H1 (cell line): ENCODE measurements around the gene DCAF4L1. TPM values are rescaled to one million over a fixed set of nuclear protein-coding genes. Genes with fewer than 3 reads are reported as not detected.

Source experiments
- CREB1 ChIP-seq: IDR thresholded peaks from 2 replicates; pipeline ENCODE4 v1.6.1; 2012; ENCODE audit warnings: inconsistent platforms
- EP300 ChIP-seq, 2 experiments: IDR thresholded peaks; 1 replicate in 1 of 2; 2 replicates in 1 of 2; pipeline ENCODE4 v1.6.1; 2011 to 2012; ENCODE audit warnings: low read depth in 2 of 2, low read length in 2 of 2, mild to moderate bottlenecking in 2 of 2, borderline replicate concordance in 1 of 2, inconsistent platforms in 1 of 2, moderate library complexity in 1 of 2
- HDAC2 ChIP-seq, 2 experiments: fragments of 300-600 bp in 1 of 2; sonication (generic) in 1 of 2; IDR thresholded peaks; 2 replicates each; pipeline ENCODE4 v1.6.1; 2011 to 2012; ENCODE audit warnings: low read depth in 2 of 2, low read length in 2 of 2, mild to moderate bottlenecking in 2 of 2, moderate library complexity in 2 of 2, borderline replicate concordance in 1 of 2, inconsistent platforms in 1 of 2
- NANOG ChIP-seq: IDR thresholded peaks from 2 replicates; pipeline ENCODE4 v1.6.1; 2011; ENCODE audit warnings: low read length, low read depth, mild to moderate bottlenecking, inconsistent platforms; ENCODE audit not compliant: insufficient read depth, poor library complexity, severe bottlenecking
- SIN3A ChIP-seq, 2 experiments: IDR thresholded peaks in 1 of 2; conservative IDR thresholded peaks in 1 of 2; 2 replicates each; pipeline ENCODE4 v1.6.1; 2011 to 2012; ENCODE audit warnings: low read length in 2 of 2, improper control_type of control experiment in 1 of 2, low read depth in 1 of 2, mild to moderate bottlenecking in 1 of 2
- polyA plus RNA-seq, 7 experiments: library from polyadenylated mRNA; depleted of rRNA in 3 of 7; stranded (reverse) in 5 of 7; unstranded in 2 of 7; fragments of >200 nt in 5 of 7; fragments of 200-250 nt in 2 of 7; gene quantifications; 1 replicate in 5 of 7; 2 replicates in 1 of 7; 4 replicates in 1 of 7; pipeline versions ENCODE4 v1.2.1 to v1.2.3, GENCODE V29; 2011 to 2013; ENCODE audit warnings: missing spikeins in 2 of 7, mixed read lengths in 2 of 7
- total RNA-seq: library from RNA; stranded (reverse); fragmentation: NEBNext Ultra II Directional; extraction: Animal tissue kit (Norgen Biotek cat#: 25700); gene quantifications from 2 replicates; pipeline ENCODE4 v1.2.1, GENCODE V29; 2021
- TF ChIP-seq, protein P1 (sequence below): IDR thresholded peaks from 2 replicates; pipeline ENCODE4 v1.6.1; 2011; ENCODE audit warnings: low read depth, mild to moderate bottlenecking, low read length; ENCODE audit not compliant: insufficient read depth

The DCAF4L1 gene
- total and polyA plus RNA-seq, 2 of the 8 experiments (the other 6 are each of a cell fraction or from before 2014, with no cell fraction given) = 0.06 to 0.15 TPM

DNA sequence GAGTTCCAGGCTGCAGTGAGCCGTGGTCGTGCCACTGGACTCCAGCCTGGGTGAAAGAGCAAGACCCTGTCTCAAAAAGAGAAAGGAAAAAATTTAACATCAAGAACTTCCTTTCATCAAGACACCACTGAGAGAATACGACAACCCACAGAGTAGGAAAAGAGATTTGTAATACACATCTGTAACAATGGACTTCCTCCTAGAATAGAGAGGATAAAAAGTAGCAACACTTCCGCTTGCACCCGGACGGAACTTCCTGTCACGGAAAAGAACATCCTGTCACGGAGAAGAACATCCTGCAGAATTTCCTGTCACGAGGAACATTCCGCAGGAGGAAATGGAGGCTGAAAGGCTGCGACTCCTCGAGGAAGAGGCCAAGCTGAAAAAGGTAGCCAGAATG lies at the start of gene DCAF4L1 (continued):
- TF ChIP-seq, protein P1, sequence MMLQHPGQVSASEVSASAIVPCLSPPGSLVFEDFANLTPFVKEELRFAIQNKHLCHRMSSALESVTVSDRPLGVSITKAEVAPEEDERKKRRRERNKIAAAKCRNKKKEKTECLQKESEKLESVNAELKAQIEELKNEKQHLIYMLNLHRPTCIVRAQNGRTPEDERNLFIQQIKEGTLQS = no peak
- TF ChIP-seq EP300 (IDR thresholded peaks at IDR 0.05; ENCODE audit: borderline replicate concordance in 1 of 2, low read depth in 2 of 2, low read length in 2 of 2) = no peak
- TF ChIP-seq HDAC2 (IDR thresholded peaks at IDR 0.05; ENCODE audit: borderline replicate concordance in 1 of 2, low read depth in 2 of 2, low read length in 2 of 2) = no peak
- TF ChIP-seq SIN3A (conservative IDR thresholded peaks at IDR 0.05 in 1 of 2, IDR thresholded peaks at IDR 0.05 in 1 of 2; ENCODE audit: low read depth in 1 of 2, low read length in 2 of 2) = no peak
- TF ChIP-seq NANOG = no peak
- no peak for TF ChIP-seq CREB1
- TF ChIP-seq, all 59 proteins: peak for 0
